ENCODE measurements around the gene DIAPH2.

DIAPH2 gene

GRCh38 chrX:97199501-97199900 is 514.9 kb downstream of the DIAPH2 start:
- Histone ChIP-seq H4K20me1 (ENCODE audit: insufficient read depth, low read length, poor library complexity, severe bottlenecking) (no peaks in the 10 kb centered on the region), H3K4me1 (ENCODE audit: insufficient read depth, low read length, poor library complexity, severe bottlenecking) (no peaks in the 10 kb centered on the region), H3F3A (ENCODE audit: low read depth) (no peaks in the 10 kb centered on the region), H3K79me2 (ENCODE audit: insufficient read depth, low read length) (no peaks in the 10 kb centered on the region), H3K9me3 (ENCODE audit: insufficient read depth, low read depth, low read length) (no peaks in the 10 kb centered on the region), H3K4me3 (ENCODE audit: low read length, poor library complexity, severe bottlenecking) (no peak overlapping the region), H3K9me2 (replicated peaks; ENCODE audit: low read depth, low read length) (no peaks in the 10 kb centered on the region), H3K36me3 (ENCODE audit: insufficient read depth, low read length) (no peaks in the 10 kb centered on the region), H3K9ac (ENCODE audit: low read depth, low read length, poor library complexity, severe bottlenecking) (no peak overlapping the region), H2AFZ (ENCODE audit: low read length) (no peak overlapping the region), H3K4me2 (ENCODE audit: low read depth, low read length, poor library complexity, severe bottlenecking) (no peak overlapping the region), H3K27me3 (ENCODE audit: insufficient read depth, low read length, poor library complexity, severe bottlenecking) (no peaks in the 10 kb centered on the region)
- TF ChIP-seq EZH2phosphoT487 (IDR thresholded peaks at IDR 0.05; ENCODE audit: borderline replicate concordance), result no peak
- TF ChIP-seq, protein P1, sequence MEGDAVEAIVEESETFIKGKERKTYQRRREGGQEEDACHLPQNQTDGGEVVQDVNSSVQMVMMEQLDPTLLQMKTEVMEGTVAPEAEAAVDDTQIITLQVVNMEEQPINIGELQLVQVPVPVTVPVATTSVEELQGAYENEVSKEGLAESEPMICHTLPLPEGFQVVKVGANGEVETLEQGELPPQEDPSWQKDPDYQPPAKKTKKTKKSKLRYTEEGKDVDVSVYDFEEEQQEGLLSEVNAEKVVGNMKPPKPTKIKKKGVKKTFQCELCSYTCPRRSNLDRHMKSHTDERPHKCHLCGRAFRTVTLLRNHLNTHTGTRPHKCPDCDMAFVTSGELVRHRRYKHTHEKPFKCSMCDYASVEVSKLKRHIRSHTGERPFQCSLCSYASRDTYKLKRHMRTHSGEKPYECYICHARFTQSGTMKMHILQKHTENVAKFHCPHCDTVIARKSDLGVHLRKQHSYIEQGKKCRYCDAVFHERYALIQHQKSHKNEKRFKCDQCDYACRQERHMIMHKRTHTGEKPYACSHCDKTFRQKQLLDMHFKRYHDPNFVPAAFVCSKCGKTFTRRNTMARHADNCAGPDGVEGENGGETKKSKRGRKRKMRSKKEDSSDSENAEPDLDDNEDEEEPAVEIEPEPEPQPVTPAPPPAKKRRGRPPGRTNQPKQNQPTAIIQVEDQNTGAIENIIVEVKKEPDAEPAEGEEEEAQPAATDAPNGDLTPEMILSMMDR (conservative IDR thresholded peaks at IDR 0.05; ENCODE audit: low read length), result no peak

- Histone ChIP-seq H3K27me3 (ENCODE audit: insufficient read depth, low read length, poor library complexity, severe bottlenecking) (no peaks in the 10 kb centered on the region), H2AFZ (ENCODE audit: low read length) (no peak overlapping the region), H3K4me3 (ENCODE audit: low read length, poor library complexity, severe bottlenecking) (no peak overlapping the region), H3K9ac (ENCODE audit: low read depth, low read length, poor library complexity, severe bottlenecking) (no peak overlapping the region), H3K36me3 (ENCODE audit: insufficient read depth, low read length) (no peaks in the 10 kb centered on the region), H3K79me2 (ENCODE audit: insufficient read depth, low read length) (no peaks in the 10 kb centered on the region), H3K9me2 (replicated peaks; ENCODE audit: low read depth, low read length) (no peaks in the 10 kb centered on the region), H3K9me3 (ENCODE audit: insufficient read depth, low read depth, low read length) (no peaks in the 10 kb centered on the region), H3K4me2 (ENCODE audit: low read depth, low read length, poor library complexity, severe bottlenecking) (no peak overlapping the region), H3F3A (ENCODE audit: low read depth) (no peaks in the 10 kb centered on the region), H3K4me1 (ENCODE audit: insufficient read depth, low read length, poor library complexity, severe bottlenecking) (no peaks in the 10 kb centered on the region), H4K20me1 (ENCODE audit: insufficient read depth, low read length, poor library complexity, severe bottlenecking) (no peaks in the 10 kb centered on the region)
- TF ChIP-seq EZH2phosphoT487 (IDR thresholded peaks at IDR 0.05; ENCODE audit: borderline replicate concordance), result no peak
- TF ChIP-seq, protein P1 (conservative IDR thresholded peaks at IDR 0.05; ENCODE audit: low read length), result no peak
These were observed 515.8 kb downstream of the DIAPH2 start for GRCh38 chrX:97200454-97200853.

GRCh38 chrX:97210501-97210900 is 525.9 kb downstream of the DIAPH2 start:
- Histone ChIP-seq H3K79me2 (ENCODE audit: insufficient read depth, low read length) (no peaks in the 10 kb centered on the region), H3F3A (ENCODE audit: low read depth) (no peaks in the 10 kb centered on the region), H3K36me3 (ENCODE audit: insufficient read depth, low read length) (no peaks in the 10 kb centered on the region), H2AFZ (ENCODE audit: low read length) (no peak overlapping the region), H3K4me3 (ENCODE audit: low read length, poor library complexity, severe bottlenecking) (no peak overlapping the region), H3K27me3 (ENCODE audit: insufficient read depth, low read length, poor library complexity, severe bottlenecking) (no peaks in the 10 kb centered on the region), H3K9me2 (replicated peaks; ENCODE audit: low read depth, low read length) (no peaks in the 10 kb centered on the region), H4K20me1 (ENCODE audit: insufficient read depth, low read length, poor library complexity, severe bottlenecking) (no peaks in the 10 kb centered on the region), H3K9me3 (ENCODE audit: insufficient read depth, low read depth, low read length) (no peaks in the 10 kb centered on the region), H3K4me1 (ENCODE audit: insufficient read depth, low read length, poor library complexity, severe bottlenecking) (no peaks in the 10 kb centered on the region), H3K4me2 (ENCODE audit: low read depth, low read length, poor library complexity, severe bottlenecking) (no peak overlapping the region), H3K9ac (ENCODE audit: low read depth, low read length, poor library complexity, severe bottlenecking) (no peak overlapping the region)
- TF ChIP-seq EZH2phosphoT487 (IDR thresholded peaks at IDR 0.05; ENCODE audit: borderline replicate concordance), result no peak
- TF ChIP-seq, protein P1 (conservative IDR thresholded peaks at IDR 0.05; ENCODE audit: low read length), result no peak
